H1 (cell line): ENCODE data around the gene NGFR. TPM values are rescaled to one million over a fixed set of nuclear protein-coding genes. Genes with fewer than 3 reads are reported as not detected.

ENCODE experiments used
- CTCF ChIA-PET: fragments of 300-600 bp; sonication (Branson Sonifier 250); formaldehyde crosslinking; loops from one replicate; lab custom pipeline; 2021; ENCODE audit not compliant: partially characterized antibody; lab: Charles Lee
- POLR2A ChIA-PET: fragments of 300-600 bp; sonication (Branson Sonifier 250); formaldehyde crosslinking; loops from one replicate; lab custom pipeline; 2021; ENCODE audit warnings: inconsistent platforms; ENCODE audit not compliant: partially characterized antibody; lab: Charles Lee
- DNase-seq, 2 experiments: peaks; one replicate each; pipeline versions ENCODE4 v3.0.0 to v3.0.0-alpha.2; 2010 to 2022; ENCODE audit warnings: low spot score in 2 of 2, low read depth in 1 of 2, mixed read lengths in 1 of 2
- FAIRE-seq: peaks from 2 replicates; lab custom pipeline; 2011; peaks lifted over from hg19 to GRCh38; lab: Jason Lieb, UNC
- H2AFZ ChIP-seq: 2 replicates; pipeline ENCODE4 v1.8.1; 2012; ENCODE audit warnings: low read length, inconsistent platforms
- H2AK5ac ChIP-seq: 2 replicates; pipeline ENCODE4 v1.6.1; 2013; ENCODE audit warnings: low read depth, low read length
- H2BK120ac ChIP-seq: replicated peaks from 2 replicates; pipeline ENCODE3; 2013; ENCODE audit warnings: low read depth, low read length, inconsistent platforms
- H2BK12ac ChIP-seq: 2 replicates; pipeline ENCODE4 v1.6.1; 2013; ENCODE audit warnings: low read depth, low read length
- H2BK15ac ChIP-seq: 2 replicates; pipeline ENCODE4 v1.6.1; 2013; ENCODE audit warnings: low read length
- H2BK20ac ChIP-seq: 2 replicates; pipeline ENCODE4 v1.6.1; 2013; ENCODE audit warnings: low read length
- H2BK5ac ChIP-seq: 2 replicates; pipeline ENCODE4 v1.6.1; 2013; ENCODE audit warnings: low read depth, low read length
- H3K14ac ChIP-seq: 2 replicates; pipeline ENCODE4 v1.6.1; 2013; ENCODE audit warnings: inconsistent platforms; ENCODE audit not compliant: insufficient read length
- H3K18ac ChIP-seq: 2 replicates; pipeline ENCODE4 v1.6.1; 2013; ENCODE audit warnings: low read length; ENCODE audit errors: extremely low read depth
- H3K23ac ChIP-seq: 2 replicates; pipeline ENCODE4 v1.6.1; 2013; ENCODE audit warnings: inconsistent platforms; ENCODE audit not compliant: insufficient read length
- H3K23me2 ChIP-seq: 2 replicates; pipeline ENCODE4 v1.6.1; 2013; ENCODE audit warnings: low read depth, low read length
- H3K27ac ChIP-seq: 2 replicates; pipeline ENCODE4 v1.6.1; 2011; ENCODE audit warnings: low read depth, low read length, inconsistent platforms
- H3K27me3 ChIP-seq, 4 experiments: replicated peaks in 1 of 4; 1 replicate in 1 of 4; 2 replicates in 3 of 4; pipeline versions ENCODE4 v1.6.1 to v1.8.1; 2011 to 2013; ENCODE audit warnings: low read length in 3 of 4, mild to moderate bottlenecking in 3 of 4, inconsistent platforms in 2 of 4, mixed read lengths in 2 of 4, moderate library complexity in 1 of 4; ENCODE audit not compliant: control insufficient read depth in 3 of 4, insufficient read depth in 3 of 4; ENCODE audit errors: extremely low read depth in 1 of 4
- H3K36me3 ChIP-seq, 4 experiments: 2 replicates each; pipeline versions ENCODE4 v1.6.1 to v1.8.1; 2011 to 2013; ENCODE audit warnings: mild to moderate bottlenecking in 4 of 4, low read length in 3 of 4, moderate library complexity in 2 of 4, control low read depth in 1 of 4, inconsistent platforms in 1 of 4; ENCODE audit not compliant: insufficient read depth in 4 of 4, control insufficient read depth in 2 of 4
- H3K4ac ChIP-seq: replicated peaks from 2 replicates; pipeline ENCODE3; 2013; ENCODE audit warnings: low read length, low read depth, mixed read lengths, inconsistent platforms; ENCODE audit not compliant: insufficient read length
- H3K4me1 ChIP-seq, 4 experiments: replicated peaks in 1 of 4; 1 replicate in 1 of 4; 2 replicates in 3 of 4; pipeline versions ENCODE4 v1.6.1 to v1.8.1; 2011 to 2013; ENCODE audit warnings: low read length in 3 of 4, inconsistent platforms in 2 of 4, mixed read lengths in 1 of 4; ENCODE audit not compliant: insufficient read depth in 4 of 4, control insufficient read depth in 3 of 4
- H3K4me2 ChIP-seq, 2 experiments: 2 replicates each; pipeline versions ENCODE4 v1.6.1 to v1.8.1; 2011 to 2013; ENCODE audit warnings: low read depth in 2 of 2, low read length in 2 of 2, control low read depth in 1 of 2, inconsistent platforms in 1 of 2, mild to moderate bottlenecking in 1 of 2; ENCODE audit not compliant: insufficient read depth in 1 of 2
- H3K4me3 ChIP-seq, 4 experiments: fragments of 200-600, 300-600 bp in 1 of 4; sonication (generic), shearing (Covaris generic), sonication (Bioruptor Twin) in 1 of 4; 2 replicates each; pipeline versions ENCODE4 v1.5.1 to v1.8.1; 2011 to 2016; ENCODE audit warnings: low read length in 4 of 4, low read depth in 3 of 4, control low read depth in 2 of 4, inconsistent platforms in 2 of 4, mild to moderate bottlenecking in 2 of 4, mixed read lengths in 1 of 4, moderate library complexity in 1 of 4; ENCODE audit not compliant: insufficient read depth in 2 of 4; ENCODE audit errors: extremely low read depth in 1 of 4
- H3K56ac ChIP-seq: replicated peaks from 2 replicates; pipeline ENCODE3; 2013; ENCODE audit warnings: low read depth, mild to moderate bottlenecking, mixed read lengths, low read length, inconsistent platforms; ENCODE audit not compliant: insufficient read length
- H3K79me1 ChIP-seq: 2 replicates; pipeline ENCODE4 v1.6.1; 2013; ENCODE audit warnings: low read depth, low read length, control low read depth
- H3K79me2 ChIP-seq, 2 experiments: 2 replicates each; pipeline versions ENCODE4 v1.6.1 to v1.8.1; 2012 to 2013; ENCODE audit warnings: low read length in 2 of 2, mild to moderate bottlenecking in 2 of 2, inconsistent platforms in 1 of 2; ENCODE audit not compliant: insufficient read depth in 2 of 2, control insufficient read depth in 1 of 2
- H3K9ac ChIP-seq, 4 experiments: replicated peaks in 1 of 4; 1 replicate in 1 of 4; 2 replicates in 3 of 4; pipeline versions ENCODE4 v1.6.1 to v1.8.1; 2011 to 2013; ENCODE audit warnings: low read depth in 3 of 4, low read length in 3 of 4, control low read depth in 2 of 4, mild to moderate bottlenecking in 2 of 4, moderate library complexity in 2 of 4, inconsistent platforms in 1 of 4; ENCODE audit errors: extremely low read depth in 1 of 4
- H3K9me3 ChIP-seq, 2 experiments: 2 replicates each; pipeline versions ENCODE4 v1.6.1 to v1.8.1; 2012 to 2013; ENCODE audit warnings: mild to moderate bottlenecking in 2 of 2, moderate library complexity in 2 of 2, control low read depth in 1 of 2, inconsistent platforms in 1 of 2, low read depth in 1 of 2, low read length in 1 of 2, mixed read lengths in 1 of 2; ENCODE audit not compliant: insufficient read depth in 2 of 2
- H4K20me1 ChIP-seq, 2 experiments: replicated peaks in 1 of 2; 2 replicates each; pipeline versions ENCODE3 to v1.8.1; 2011 to 2013; ENCODE audit warnings: inconsistent platforms in 2 of 2, low read length in 2 of 2, mild to moderate bottlenecking in 1 of 2; ENCODE audit not compliant: insufficient read depth in 2 of 2, control insufficient read depth in 1 of 2
- H4K5ac ChIP-seq: 2 replicates; pipeline ENCODE4 v1.6.1; 2013; ENCODE audit warnings: low read length, low read depth, mixed read lengths, inconsistent platforms; ENCODE audit not compliant: insufficient read length
- H4K8ac ChIP-seq: 2 replicates; pipeline ENCODE4 v1.8.0; 2013; ENCODE audit warnings: mild to moderate bottlenecking, moderate library complexity, low read length, inconsistent platforms; ENCODE audit not compliant: insufficient read depth; ENCODE audit errors: extremely low read depth
- H4K91ac ChIP-seq: replicated peaks from 2 replicates; pipeline ENCODE3; 2013; ENCODE audit warnings: low read length, mixed read lengths, inconsistent platforms; ENCODE audit not compliant: insufficient read length
- ASH2L ChIP-seq: fragments of 200-600, 300-600 bp; sonication (generic); IDR thresholded peaks from one replicate; pipeline ENCODE4 v1.7.1; 2017; ENCODE audit warnings: low read length
- CBX5 ChIP-seq: fragments of 300-800, 300-1000 bp; sonication (generic); IDR thresholded peaks from 2 replicates; pipeline ENCODE4 v1.7.1; 2016; ENCODE audit warnings: antibody characterized with exemption, low read length, low read depth
- CREB1 ChIP-seq: IDR thresholded peaks from 2 replicates; pipeline ENCODE4 v1.6.1; 2012; ENCODE audit warnings: inconsistent platforms
- EGR1 ChIP-seq: IDR thresholded peaks from 2 replicates; pipeline ENCODE4 v1.6.1; 2011; ENCODE audit warnings: low read depth, low read length, borderline replicate concordance
- EP300 ChIP-seq, 2 experiments: IDR thresholded peaks; 1 replicate in 1 of 2; 2 replicates in 1 of 2; pipeline ENCODE4 v1.6.1; 2011 to 2012; ENCODE audit warnings: low read depth in 2 of 2, low read length in 2 of 2, mild to moderate bottlenecking in 2 of 2, borderline replicate concordance in 1 of 2, inconsistent platforms in 1 of 2, moderate library complexity in 1 of 2
- KDM4A ChIP-seq: IDR thresholded peaks from one replicate; pipeline ENCODE4 v1.7.1; 2012; ENCODE audit warnings: low read depth, mild to moderate bottlenecking, moderate library complexity, low read length, inconsistent platforms; ENCODE audit not compliant: severe bottlenecking
- KDM5A ChIP-seq: fragments of 200-600 bp; IDR thresholded peaks from 2 replicates; pipeline ENCODE4 v1.7.1; 2012; ENCODE audit warnings: mild to moderate bottlenecking, low read length, inconsistent platforms, mixed read lengths
- MAX ChIP-seq: IDR thresholded peaks from 2 replicates; pipeline ENCODE4 v1.6.1; 2012; ENCODE audit warnings: inconsistent platforms
- RAD21 ChIP-seq, 2 experiments: IDR thresholded peaks in 1 of 2; conservative IDR thresholded peaks in 1 of 2; 2 replicates each; pipeline ENCODE4 v1.6.1; 2011; ENCODE audit warnings: low read depth in 2 of 2, low read length in 2 of 2, improper control_type of control experiment in 1 of 2, inconsistent platforms in 1 of 2, mild to moderate bottlenecking in 1 of 2, moderate library complexity in 1 of 2
- SP1 ChIP-seq: IDR thresholded peaks from 2 replicates; pipeline ENCODE4 v1.6.1; 2011; ENCODE audit warnings: low read depth, low read length
- SP4 ChIP-seq: IDR thresholded peaks from 2 replicates; pipeline ENCODE4 v1.6.1; 2012; ENCODE audit warnings: low read length, inconsistent platforms
- WGBS, 2 experiments: shearing (Covaris generic) in 1 of 2; methylation state at CpG; one replicate each; pipeline versions ENCODE4 v1.1.6 to v1.1.7; 2013 to 2015; ENCODE audit warnings: low lambda C conversion rate in 2 of 2, mixed read lengths in 2 of 2, inconsistent platforms in 1 of 2, low coverage in 1 of 2, missing lambda C conversion rate in 1 of 2; ENCODE audit not compliant: insufficient replicate concordance in 2 of 2, insufficient coverage in 1 of 2, insufficient read length in 1 of 2; ENCODE audit errors: extremely low coverage in 1 of 2, missing lambda C conversion rate in 1 of 2; 5-methylcytosine and 5-hydroxymethylcytosine counted together
- polyA plus RNA-seq, 7 experiments: library from polyadenylated mRNA; depleted of rRNA in 3 of 7; stranded (reverse) in 5 of 7; unstranded in 2 of 7; fragments of >200 nt in 5 of 7; fragments of 200-250 nt in 2 of 7; gene quantifications; 1 replicate in 5 of 7; 2 replicates in 1 of 7; 4 replicates in 1 of 7; pipeline versions ENCODE4 v1.2.1 to v1.2.3, GENCODE V29; 2011 to 2013; ENCODE audit warnings: missing spikeins in 2 of 7, mixed read lengths in 2 of 7
- total RNA-seq: library from RNA; stranded (reverse); fragmentation: NEBNext Ultra II Directional; extraction: Animal tissue kit (Norgen Biotek cat#: 25700); gene quantifications from 2 replicates; pipeline ENCODE4 v1.2.1, GENCODE V29; 2021

The NGFR gene
- total and polyA plus RNA-seq, 2 of the 8 experiments (the other 6 are each of a cell fraction or from before 2014, with no cell fraction given), result 8.1 to 10.3 TPM

DNA sequence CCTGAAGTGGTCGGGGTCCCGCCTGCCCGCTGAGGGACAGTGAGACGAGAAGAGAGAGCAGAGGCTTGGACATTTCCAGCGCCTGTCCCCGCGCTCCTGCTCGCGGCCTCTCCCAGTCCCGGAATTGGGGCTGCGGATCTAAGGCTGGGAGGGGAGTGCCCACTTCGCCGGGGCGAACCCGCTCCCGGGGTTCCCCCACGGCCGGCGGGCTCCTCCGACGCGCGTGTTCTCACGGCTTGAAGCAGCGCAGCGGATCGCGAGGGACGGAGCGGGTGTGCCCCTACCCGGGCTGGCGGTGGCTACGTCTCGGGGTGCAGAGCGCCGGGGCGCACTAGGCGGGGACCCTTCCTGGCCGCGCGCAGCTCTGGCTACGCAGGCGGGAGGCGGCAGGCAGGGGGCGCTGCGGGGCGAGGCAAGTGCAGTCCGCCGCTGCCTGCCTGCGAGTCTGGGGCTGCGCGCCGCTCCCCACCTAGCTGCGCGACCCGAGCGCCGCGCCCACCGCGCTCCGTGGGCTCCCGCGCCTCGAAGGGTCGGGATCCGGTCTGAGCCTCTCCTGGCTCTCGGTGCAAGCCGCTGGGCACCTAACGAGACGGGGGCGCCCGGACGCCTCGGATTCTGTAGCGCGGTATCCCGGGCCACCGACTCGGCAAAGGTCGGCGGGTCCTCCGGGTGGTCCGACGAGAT is 1.2 kb downstream of the NGFR start:
- H3K23ac ChIP-seq, result no peak overlapping the region
- CTCF ChIA-PET, result interaction anchor here (0.9 to 12.8 kb wide), 22 partner anchors 8 to 88 kb away, joined by 3 to 210 read pairs (median 10); no protein-coding TSS in a partner anchor
- no peak overlapping the region for H3K27ac ChIP-seq
- peak overlapping the region; percentile 83 for H3K18ac ChIP-seq
- H3K9me3 ChIP-seq, result no peaks in the 10 kb centered on the region
- H3K79me1 ChIP-seq, result no peaks in the 10 kb centered on the region
- POLR2A ChIA-PET, result interaction anchor here (1.1 to 4.1 kb wide), 8 partner anchors 11 to 287 kb away, joined by 3 to 24 read pairs (median 4); no protein-coding TSS in a partner anchor
- H3K4me1 ChIP-seq, result peaks cover 3 to 11% (median 7%) of the 10 kb centered on the region in 4 experiments
- no peak overlapping the region for H2AFZ ChIP-seq
- no peaks in the 10 kb centered on the region for H3K36me3 ChIP-seq
- H4K8ac ChIP-seq, result peak overlapping the region; percentile 65; the same call in 1 of the 2 replicates
- peaks cover 0 to 3% of the 10 kb centered on the region in 2 experiments for H4K20me1 ChIP-seq
- DNase-seq, result peak in 1 of 2 experiments; percentile 98
- H3K9ac ChIP-seq, result peak overlapping the region in 1 of 4 experiments; percentile 1; a peak in 1 of 7 replicates
- H3K79me2 ChIP-seq, result no peaks in the 10 kb centered on the region
- H2BK5ac ChIP-seq, result no peak overlapping the region; the same call in 1 of the 2 replicates
- H2BK20ac ChIP-seq, result no peak overlapping the region
- H4K5ac ChIP-seq, result peak overlapping the region; percentile 25
- H3K27me3 ChIP-seq, result peaks cover 12 to 47% (median 38%) of the 10 kb centered on the region in 4 experiments
- no peak overlapping the region for H2BK120ac ChIP-seq
- H3K14ac ChIP-seq, result no peak overlapping the region
- H3K4ac ChIP-seq, result no peak overlapping the region
- no peak overlapping the region for H3K56ac ChIP-seq
- WGBS, 2 experiments, result 2% methylated on average over 56 of the region's 85 CpGs; no CpG with 5 or more reads in 1 of the 2 experiments
- H3K4me2 ChIP-seq, result peak overlapping the region; percentile 91 to 95
- no peak overlapping the region for H4K91ac ChIP-seq
- H2AK5ac ChIP-seq, result no peak overlapping the region
- H3K4me3 ChIP-seq, result peak overlapping the region; percentile 57 to 79 (median 72)
- no peak overlapping the region for H2BK15ac ChIP-seq
- FAIRE-seq, result no peak
- H3K23me2 ChIP-seq, result peaks cover 34% of the 10 kb centered on the region; the same call in 1 of the 2 replicates
- H2BK12ac ChIP-seq, result peak overlapping the region; percentile 50; the same call in 1 of the 2 replicates
- no peak for TF ChIP-seq CBX5
- peak; percentile 29 for TF ChIP-seq ASH2L
- TF ChIP-seq RAD21 (IDR thresholded peaks at IDR 0.05 in 1 of 2, conservative IDR thresholded peaks at IDR 0.05 in 1 of 2; ENCODE audit: low read depth in 2 of 2, low read length in 2 of 2), result peak; percentile 42 to 67
- TF ChIP-seq KDM5A, result no peak
- peak in 1 of 2 experiments; percentile 20; a peak in 1 of 3 replicates for TF ChIP-seq EP300 (IDR thresholded peaks at IDR 0.05; ENCODE audit: borderline replicate concordance in 1 of 2, low read depth in 2 of 2, low read length in 2 of 2)
- TF ChIP-seq MAX, result peak; percentile 64
- TF ChIP-seq SP1, result no peak
- TF ChIP-seq EGR1, result no peak
- TF ChIP-seq KDM4A, result peak; percentile 99
- TF ChIP-seq CREB1, result peak; percentile 57; the same call in 1 of the 2 replicates
- TF ChIP-seq SP4, result no peak
